Osteoblast (primary cell): ENCODE measurements around the gene BARD1. TPM values are rescaled to one million over a fixed set of nuclear protein-coding genes. Genes with fewer than 3 reads are reported as not detected.
"Not testable (repeated sequence)": the region's sequence is repeated elsewhere in the genome, so short reads cannot be mapped to it uniquely, and the experiment has no call there.

ENCODE experiments used
- DNase-seq: peaks from one replicate; pipeline ENCODE4 v3.0.0; 2011; ENCODE audit warnings: low spot score, mixed read lengths; ENCODE audit not compliant: insufficient read length; ENCODE audit errors: missing footprints
- H2AFZ ChIP-seq: 2 replicates; pipeline ENCODE4 v1.6.0; 2011; ENCODE audit warnings: mild to moderate bottlenecking, low read length
- H3K27ac ChIP-seq: 2 replicates; pipeline ENCODE4 v1.5.1; 2011; ENCODE audit warnings: mild to moderate bottlenecking, low read depth, low read length, moderate library complexity
- H3K27me3 ChIP-seq: 2 replicates; pipeline ENCODE4 v1.6.0; 2012; ENCODE audit warnings: mild to moderate bottlenecking, control low read depth, inconsistent platforms, low read length, moderate library complexity; ENCODE audit not compliant: insufficient read depth
- H3K36me3 ChIP-seq: 2 replicates; pipeline ENCODE4 v1.5.1; 2011; ENCODE audit warnings: mild to moderate bottlenecking, low read length, control low read depth, moderate library complexity; ENCODE audit not compliant: insufficient read depth
- H3K4me1 ChIP-seq: 2 replicates; pipeline ENCODE4 v1.5.1; 2011; ENCODE audit warnings: mild to moderate bottlenecking, low read length, control low read depth, moderate library complexity; ENCODE audit not compliant: insufficient read depth
- H3K4me2 ChIP-seq: 2 replicates; pipeline ENCODE4 v1.6.0; 2011; ENCODE audit warnings: mild to moderate bottlenecking, low read length; ENCODE audit not compliant: insufficient read depth
- H3K4me3 ChIP-seq: fragments of 200-600 bp; sonication (generic); 3 replicates; pipeline ENCODE4 v1.5.1; 2012; ENCODE audit warnings: mild to moderate bottlenecking, low read length, inconsistent platforms; ENCODE audit not compliant: insufficient read depth
- H3K79me2 ChIP-seq: 2 replicates; pipeline ENCODE4 v1.6.0; 2012; ENCODE audit warnings: mild to moderate bottlenecking, low read length, control low read depth, inconsistent platforms; ENCODE audit not compliant: insufficient read depth
- H3K9me3 ChIP-seq: 2 replicates; pipeline ENCODE4 v1.5.1; 2011; ENCODE audit warnings: low read depth, low read length, control low read depth
- H4K20me1 ChIP-seq: 2 replicates; pipeline ENCODE4 v1.6.0; 2012; ENCODE audit warnings: mild to moderate bottlenecking, low read length, control low read depth; ENCODE audit not compliant: insufficient read depth
- CTCF ChIP-seq: IDR thresholded peaks from 2 replicates; pipeline ENCODE4 v1.5.1; 2011; ENCODE audit warnings: mild to moderate bottlenecking, low read depth, low read length, moderate library complexity; ENCODE audit errors: extremely low read depth
- total RNA-seq: library from RNA; depleted of rRNA; stranded (reverse); fragments of >200 nt; gene quantifications from 2 replicates; pipeline ENCODE4 v1.2.3, GENCODE V29; 2012

BARD1 gene
- total RNA-seq, 1 donor: 18.5 TPM

DNA sequence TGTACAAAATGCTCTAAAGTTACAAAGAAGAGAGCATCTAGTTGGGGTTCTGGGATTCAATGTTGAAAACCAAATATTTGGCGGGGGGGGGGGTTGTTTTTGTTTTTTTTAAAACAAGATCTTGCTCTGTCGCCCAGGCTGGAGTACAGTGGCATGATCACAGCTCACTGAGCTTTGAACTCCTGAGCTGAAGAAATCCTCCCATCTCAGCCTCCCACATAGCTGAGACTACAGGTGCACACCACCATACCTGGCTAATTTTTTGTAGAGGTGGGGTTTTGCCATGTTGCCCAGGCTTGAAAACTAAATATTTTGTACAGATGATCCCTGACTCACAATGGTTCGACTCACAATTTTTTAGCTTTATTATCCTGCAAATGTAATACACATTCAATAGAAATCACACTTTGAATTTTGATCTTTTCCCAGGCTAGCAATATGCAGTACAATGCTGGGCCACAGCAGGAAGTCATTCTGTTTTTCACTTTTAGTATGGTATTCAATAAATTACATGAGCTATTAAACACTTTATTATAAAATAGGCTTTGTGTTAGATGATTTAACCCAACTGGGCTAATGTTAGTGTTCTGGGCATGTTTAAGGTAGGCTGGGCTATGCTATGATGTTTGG is 7.6 kb downstream of the BARD1 start:
- H3K4me3 ChIP-seq: no peak overlapping the region
- no peaks in the 10 kb centered on the region for H3K36me3 ChIP-seq
- H3K79me2 ChIP-seq: peaks cover 89% of the 10 kb centered on the region
- H3K4me2 ChIP-seq: no peak overlapping the region
- H3K27ac ChIP-seq: no peak overlapping the region
- no peaks in the 10 kb centered on the region for H3K27me3 ChIP-seq
- no peak for DNase-seq
- TF ChIP-seq CTCF: no peak
- H3K4me1 ChIP-seq: peaks cover 3% of the 10 kb centered on the region
- H4K20me1 ChIP-seq: no peaks in the 10 kb centered on the region
- H3K9me3 ChIP-seq: no peaks in the 10 kb centered on the region
- peak overlapping the region; percentile 16 for H2AFZ ChIP-seq

DNA sequence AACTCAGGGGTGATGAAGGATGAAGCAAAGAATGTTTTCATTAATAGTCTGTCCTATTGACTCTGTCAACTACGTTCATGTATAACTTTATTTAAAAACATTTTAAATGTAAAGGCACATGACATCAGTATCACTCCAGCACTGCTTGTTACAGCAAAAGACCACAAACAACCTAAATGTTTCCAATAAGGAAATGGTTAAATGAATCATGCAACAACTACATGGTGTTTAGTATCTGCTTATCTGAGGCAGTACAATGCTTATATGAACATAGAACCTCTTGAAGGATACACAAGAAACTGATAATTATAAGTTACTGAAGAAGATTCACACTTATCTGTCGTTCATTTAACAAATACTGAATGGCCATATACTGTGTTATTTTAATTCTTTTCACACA is 8.4 kb downstream of the BARD1 start:
- Histone ChIP-seq H3K4me3 (no peak overlapping the region), H3K36me3 (no peaks in the 10 kb centered on the region), H2AFZ (no peak overlapping the region), H3K4me2 (no peak overlapping the region), H3K9me3 (no peaks in the 10 kb centered on the region), H3K27ac (no peak overlapping the region), H3K79me2 (peaks cover 88% of the 10 kb centered on the region), H3K4me1 (no peaks in the 10 kb centered on the region), H3K27me3 (no peaks in the 10 kb centered on the region), H4K20me1 (no peaks in the 10 kb centered on the region)
- no peak for TF ChIP-seq CTCF
- no peak for DNase-seq

- H2AFZ ChIP-seq: no peak overlapping the region
- no peaks in the 10 kb centered on the region for H3K27me3 ChIP-seq
- no peaks in the 10 kb centered on the region for H3K4me1 ChIP-seq
- TF ChIP-seq CTCF: no peak
- H3K4me3 ChIP-seq: no peak overlapping the region
- no peak overlapping the region for H3K27ac ChIP-seq
- H3K79me2 ChIP-seq: peaks cover 84% of the 10 kb centered on the region
- no peak overlapping the region for H3K4me2 ChIP-seq
- DNase-seq: no peak
- H3K9me3 ChIP-seq: no peaks in the 10 kb centered on the region
- H3K36me3 ChIP-seq: no peaks in the 10 kb centered on the region
- H4K20me1 ChIP-seq: no peaks in the 10 kb centered on the region
Measured at GRCh38 chr2:214800180-214800579, 9.3 kb downstream of the BARD1 start.

DNA sequence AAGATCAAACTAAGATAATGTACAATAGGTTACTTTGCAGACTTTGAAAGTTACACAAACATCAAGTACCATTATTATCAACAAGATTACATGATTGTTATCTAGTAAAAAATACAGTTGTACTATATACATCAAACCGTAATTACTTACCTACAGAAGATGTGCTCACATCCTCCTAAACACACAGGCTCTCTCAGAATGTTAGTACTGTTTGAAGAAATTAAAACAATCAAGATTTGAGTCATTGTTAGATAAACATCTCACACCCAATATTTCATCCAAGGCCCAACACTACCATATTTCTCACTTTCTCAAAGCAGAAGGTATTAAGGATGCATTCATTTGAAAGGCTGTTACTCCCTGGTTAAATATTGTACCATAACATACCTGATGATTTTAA is 12.6 kb downstream of the BARD1 start:
- no peak overlapping the region for H3K27ac ChIP-seq
- no peaks in the 10 kb centered on the region for H3K27me3 ChIP-seq
- TF ChIP-seq CTCF: no peak
- no peaks in the 10 kb centered on the region for H4K20me1 ChIP-seq
- H3K9me3 ChIP-seq: no peaks in the 10 kb centered on the region
- no peak overlapping the region for H2AFZ ChIP-seq
- no peak overlapping the region for H3K4me2 ChIP-seq
- H3K4me3 ChIP-seq: no peak overlapping the region
- H3K79me2 ChIP-seq: peaks cover 72% of the 10 kb centered on the region
- H3K4me1 ChIP-seq: no peaks in the 10 kb centered on the region
- no peaks in the 10 kb centered on the region for H3K36me3 ChIP-seq
- no peak for DNase-seq

GRCh38 chr2:214783181-214783580 is 26.3 kb downstream of the BARD1 start:
- not testable (repeated sequence) for H4K20me1 ChIP-seq, H3K36me3 ChIP-seq, H3K27ac ChIP-seq, H2AFZ ChIP-seq, H3K4me2 ChIP-seq, H3K4me3 ChIP-seq, H3K27me3 ChIP-seq, H3K9me3 ChIP-seq, DNase-seq, H3K4me1 ChIP-seq
- peaks cover 17% of the 10 kb centered on the region for H3K79me2 ChIP-seq
